NCI-H2029 (cell line): ENCODE data around the gene USP7.
"Not testable (repeated sequence)": the region's sequence is repeated elsewhere in the genome, so short reads cannot be mapped to it uniquely, and the experiment has no call there.

Experiments
- DNase-seq: peaks from one replicate; lab custom pipeline; 2025; lab: John Stamatoyannopoulos, UW

USP7 gene

GRCh38 chr16:8972843-8973586 is 9.3 kb upstream of the USP7 start:
- DNase-seq: no peak

- DNase-seq: no peak
These were observed 7.7 kb upstream of the USP7 start for GRCh38 chr16:8971416-8971815.

- peak; percentile 24 for DNase-seq
These were observed 5.6 kb upstream of the USP7 start for GRCh38 chr16:8969202-8969897.

- not testable (repeated sequence) for DNase-seq
These were observed 4.3 kb upstream of the USP7 start for GRCh38 chr16:8968054-8968453.

- DNase-seq: no peak
These were observed 3.6 kb upstream of the USP7 start for GRCh38 chr16:8967132-8967821.

GRCh38 chr16:8966817-8967131 is 3.1 kb upstream of the USP7 start:
- no peak for DNase-seq

- no peak for DNase-seq
These were observed 756 bp upstream of the USP7 start for GRCh38 chr16:8964462-8964861.

- no peak for DNase-seq
These were observed 491 bp downstream of the USP7 start for GRCh38 chr16:8963010-8963820.

GRCh38 chr16:8962393-8963009 is 1.2 kb downstream of the USP7 start:
- DNase-seq: no peak

GRCh38 chr16:8961811-8962390 is 1.8 kb downstream of the USP7 start:
- DNase-seq: no peak

- DNase-seq: no peak
These were observed 3.0 kb downstream of the USP7 start for GRCh38 chr16:8960788-8961109.

GRCh38 chr16:8959921-8960787 is 3.6 kb downstream of the USP7 start:
- DNase-seq: no peak

GRCh38 chr16:8958344-8959167 is 5.2 kb downstream of the USP7 start:
- DNase-seq: no peak

GRCh38 chr16:8957509-8958157 is 6.1 kb downstream of the USP7 start:
- no peak for DNase-seq

- no peak for DNase-seq
These were observed 6.7 kb downstream of the USP7 start for GRCh38 chr16:8957063-8957397.

- DNase-seq: no peak
These were observed 7.2 kb downstream of the USP7 start for GRCh38 chr16:8956265-8957062.

- DNase-seq: no peak
These were observed 7.9 kb downstream of the USP7 start for GRCh38 chr16:8955828-8956227.

GRCh38 chr16:8953064-8953463 is 10.6 kb downstream of the USP7 start:
- no peak for DNase-seq
